ENCODE results near the gene ATF6B.

ATF6B gene

GRCh38 chr6:32127717-32128592, at the start of gene ATF6B:
Gene ATF6B (minus strand): TSS chr6:32128246. CDS start chr6:32128207, 39 bp downstream.
- peak; percentile 99 for DNase-seq

GRCh38 chr6:32177183-32177787, 49.2 kb upstream of the ATF6B start:
- peak; percentile 70 for DNase-seq

- DNase-seq = no peak
Observed at GRCh38 chr6:32176476-32177182, 48.6 kb upstream of the ATF6B start.

- peak; percentile 97 for DNase-seq
Observed at GRCh38 chr6:32175711-32176475, 47.8 kb upstream of the ATF6B start, which contains the start of gene AGPAT1. Gene AGPAT1 (minus strand): TSS chr6:32176084. CDS start chr6:32171496, 4,588 bp downstream.

GRCh38 chr6:32175322-32175710, 47.3 kb upstream of the ATF6B start:
- DNase-seq = no peak

GRCh38 chr6:32174416-32174815, 46.4 kb upstream of the ATF6B start:
- DNase-seq = no peak

GRCh38 chr6:32173051-32173727, 45.1 kb upstream of the ATF6B start:
- no peak for DNase-seq

GRCh38 chr6:32171234-32171633, 43.2 kb upstream of the ATF6B start:
- no peak for DNase-seq

- DNase-seq = no peak
Observed at GRCh38 chr6:32170294-32170693, 42.2 kb upstream of the ATF6B start.

GRCh38 chr6:32168807-32169591, 41.0 kb upstream of the ATF6B start:
- no peak for DNase-seq

GRCh38 chr6:32168350-32168749, 40.3 kb upstream of the ATF6B start:
- DNase-seq = no peak

GRCh38 chr6:32167761-32168262, 39.8 kb upstream of the ATF6B start:
- no peak for DNase-seq

GRCh38 chr6:32167154-32167760, 39.2 kb upstream of the ATF6B start:
- DNase-seq = no peak

GRCh38 chr6:32166411-32167061, 38.5 kb upstream of the ATF6B start:
- DNase-seq = no peak

GRCh38 chr6:32164295-32164694, 36.2 kb upstream of the ATF6B start, which contains the start of gene EGFL8:
Gene EGFL8 (plus strand): TSS chr6:32164595. CDS start chr6:32166166, 1,571 bp downstream.
- DNase-seq = no peak

GRCh38 chr6:32163559-32164258, 35.7 kb upstream of the ATF6B start:
- no peak for DNase-seq

GRCh38 chr6:32158052-32158451, 30.0 kb upstream of the ATF6B start:
- no peak for DNase-seq

- no peak for DNase-seq
Observed at GRCh38 chr6:32156891-32157290, 28.8 kb upstream of the ATF6B start.

- DNase-seq = peak; percentile 77
Observed at GRCh38 chr6:32154514-32155161, 26.6 kb upstream of the ATF6B start.
